NCI-H526 treated with DMSO at 0.1 percent for 48 hours (cell line): Measurements from ENCODE around the gene POR.

Experiments
- DNase-seq: peaks from one replicate; lab custom pipeline; 2025; lab: John Stamatoyannopoulos, UW

The POR gene

DNA sequence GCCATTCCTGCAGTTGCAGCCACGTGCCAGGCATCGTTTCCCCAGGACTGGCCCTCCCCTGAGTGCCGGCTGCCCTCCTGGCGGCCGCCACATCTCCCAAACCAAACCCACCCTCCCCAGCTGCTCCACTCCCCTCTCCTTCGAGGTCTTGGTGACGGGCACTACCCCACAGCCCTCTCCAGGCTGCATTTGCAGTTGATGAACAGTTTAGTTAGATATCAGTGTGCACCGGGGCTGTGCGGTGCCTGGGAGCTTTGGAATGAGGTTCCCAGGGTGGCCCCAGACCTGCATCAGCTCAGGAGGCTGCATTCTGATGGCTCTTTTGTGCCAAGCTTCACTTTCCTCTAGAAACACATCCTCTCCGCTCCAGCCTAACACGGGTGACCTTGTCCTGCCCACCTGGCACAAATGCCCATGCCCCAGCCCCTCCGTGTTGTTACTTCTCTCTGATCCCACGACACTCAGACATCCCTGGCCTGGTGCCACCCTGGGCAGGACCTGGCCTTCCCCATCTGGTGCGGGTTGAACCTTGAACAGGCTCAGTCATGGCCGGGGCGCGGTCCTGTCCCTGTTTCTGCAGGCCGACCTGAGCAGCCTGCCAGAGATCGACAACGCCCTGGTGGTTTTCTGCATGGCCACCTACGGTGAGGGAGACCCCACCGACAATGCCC, 64.9 kb downstream of the POR start:
- DNase-seq: no peak

DNA sequence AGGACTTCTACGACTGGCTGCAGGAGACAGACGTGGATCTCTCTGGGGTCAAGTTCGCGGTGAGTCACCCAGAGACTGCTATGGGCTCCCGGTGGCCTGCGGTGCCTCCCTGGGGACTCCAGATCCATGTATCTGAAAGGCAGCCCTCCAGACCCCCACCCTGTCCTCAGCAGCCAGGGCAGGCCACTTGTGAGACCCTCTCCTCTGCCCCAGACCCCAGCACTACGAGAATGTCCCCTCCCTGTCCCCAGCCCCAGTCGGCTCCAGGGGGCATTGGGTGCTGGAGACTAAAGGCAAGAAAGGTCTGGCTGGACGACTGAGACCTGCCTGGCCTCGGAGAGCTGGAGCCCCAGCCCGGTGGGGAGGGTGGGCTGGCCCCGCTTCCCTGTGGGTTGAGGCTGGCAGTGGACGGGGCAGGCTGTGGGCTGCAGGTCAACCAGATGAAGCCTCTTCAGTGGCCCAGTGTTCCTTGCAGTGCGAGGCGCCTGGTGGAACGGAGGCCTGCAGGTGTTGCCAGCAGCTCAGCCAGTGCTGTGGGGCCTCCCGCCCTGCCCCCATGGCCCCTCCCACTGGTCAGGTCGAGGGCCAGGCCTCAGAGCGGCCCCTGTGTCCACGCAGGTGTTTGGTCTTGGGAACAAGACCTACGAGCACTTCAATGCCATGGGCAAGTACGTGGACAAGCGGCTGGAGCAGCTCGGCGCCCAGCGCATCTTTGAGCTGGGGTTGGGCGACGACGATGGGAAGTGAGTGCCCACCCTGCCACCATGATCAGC, 65.7 kb downstream of the POR start:
- DNase-seq: no peak

DNA sequence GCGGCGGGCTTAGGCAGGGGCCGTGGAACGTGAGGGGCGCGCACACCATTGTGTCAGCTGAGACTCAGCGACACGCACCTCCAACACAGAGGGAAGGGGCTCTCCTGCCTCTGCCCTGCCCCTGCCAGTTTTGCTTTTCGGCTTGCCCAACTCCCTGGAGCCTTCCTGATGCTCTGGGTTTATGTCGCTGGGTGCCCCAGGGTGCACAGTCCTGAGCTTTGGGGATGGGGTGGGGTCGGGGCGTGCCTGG, 66.2 kb downstream of the POR start:
- no peak for DNase-seq

DNA sequence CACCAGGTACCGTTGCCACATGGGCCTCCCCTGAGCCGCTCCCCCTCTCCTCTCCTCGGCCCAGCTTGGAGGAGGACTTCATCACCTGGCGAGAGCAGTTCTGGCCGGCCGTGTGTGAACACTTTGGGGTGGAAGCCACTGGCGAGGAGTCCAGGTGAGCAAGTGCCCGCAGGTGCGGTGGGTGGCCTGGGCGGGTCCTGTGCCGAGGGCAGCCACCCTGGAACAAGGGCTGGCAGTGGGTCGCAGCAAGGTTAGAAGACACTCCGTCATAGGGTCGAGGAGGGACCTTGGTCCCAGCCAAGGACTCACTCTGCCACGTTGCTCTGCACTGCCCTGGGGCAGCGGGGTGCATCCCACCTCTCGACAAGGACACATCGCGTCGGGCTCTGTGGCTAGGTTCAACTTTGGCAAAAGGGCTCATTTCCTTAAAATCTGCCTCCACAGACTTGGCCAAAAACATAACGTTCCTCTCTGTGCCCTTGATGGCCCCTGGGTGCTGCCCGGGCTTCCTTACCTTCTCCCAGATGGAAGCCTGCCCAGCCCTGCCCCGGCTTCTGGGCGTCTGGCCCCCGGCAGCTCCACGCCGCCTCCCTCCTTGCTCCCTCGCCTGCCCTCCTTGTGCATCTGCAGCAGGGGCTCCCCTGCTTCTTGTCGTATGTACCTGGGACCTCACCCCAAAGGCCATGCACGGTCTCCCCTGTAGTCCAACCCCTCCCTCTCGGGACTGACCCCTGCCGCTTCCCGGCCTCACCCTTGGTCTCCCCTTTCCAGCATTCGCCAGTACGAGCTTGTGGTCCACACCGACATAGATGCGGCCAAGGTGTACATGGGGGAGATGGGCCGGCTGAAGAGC, 66.7 kb downstream of the POR start:
- no peak for DNase-seq

DNA sequence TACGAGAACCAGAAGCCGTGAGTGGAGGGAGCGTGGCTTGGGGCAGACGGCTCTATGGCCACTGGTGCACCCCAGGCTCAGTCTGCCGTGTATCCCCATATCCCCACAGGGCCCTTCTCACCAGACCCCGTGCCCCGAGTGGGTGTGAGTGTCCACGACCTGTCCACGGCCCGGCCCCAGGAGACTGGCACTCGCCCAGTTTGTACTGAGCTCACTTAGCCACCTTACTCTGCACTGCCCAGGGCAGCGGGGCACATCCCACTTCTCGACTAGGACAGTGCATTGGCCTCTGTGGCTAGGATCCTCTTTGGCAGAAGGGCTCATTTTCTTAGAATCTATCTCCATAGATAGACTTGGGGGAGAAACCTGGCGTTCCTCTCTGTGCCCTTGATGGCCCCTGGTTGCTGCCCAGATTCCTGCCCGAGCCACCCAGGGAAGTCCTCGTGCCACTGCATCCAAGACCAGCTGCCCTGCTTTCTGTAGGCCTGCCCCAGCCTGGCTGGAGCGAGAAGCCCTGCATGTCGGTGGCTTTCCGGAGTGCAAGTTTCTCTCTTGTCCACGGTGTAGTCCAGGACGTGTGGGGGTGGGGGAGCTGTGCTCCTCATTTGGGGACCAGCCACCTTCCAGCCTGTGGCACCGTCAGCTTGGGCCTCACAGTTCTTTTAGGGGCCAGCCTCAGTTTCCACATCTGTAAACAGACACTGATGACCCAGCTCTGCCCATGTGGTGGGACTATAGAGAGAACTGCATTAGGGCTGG, 67.5 kb downstream of the POR start:
- no peak for DNase-seq

DNA sequence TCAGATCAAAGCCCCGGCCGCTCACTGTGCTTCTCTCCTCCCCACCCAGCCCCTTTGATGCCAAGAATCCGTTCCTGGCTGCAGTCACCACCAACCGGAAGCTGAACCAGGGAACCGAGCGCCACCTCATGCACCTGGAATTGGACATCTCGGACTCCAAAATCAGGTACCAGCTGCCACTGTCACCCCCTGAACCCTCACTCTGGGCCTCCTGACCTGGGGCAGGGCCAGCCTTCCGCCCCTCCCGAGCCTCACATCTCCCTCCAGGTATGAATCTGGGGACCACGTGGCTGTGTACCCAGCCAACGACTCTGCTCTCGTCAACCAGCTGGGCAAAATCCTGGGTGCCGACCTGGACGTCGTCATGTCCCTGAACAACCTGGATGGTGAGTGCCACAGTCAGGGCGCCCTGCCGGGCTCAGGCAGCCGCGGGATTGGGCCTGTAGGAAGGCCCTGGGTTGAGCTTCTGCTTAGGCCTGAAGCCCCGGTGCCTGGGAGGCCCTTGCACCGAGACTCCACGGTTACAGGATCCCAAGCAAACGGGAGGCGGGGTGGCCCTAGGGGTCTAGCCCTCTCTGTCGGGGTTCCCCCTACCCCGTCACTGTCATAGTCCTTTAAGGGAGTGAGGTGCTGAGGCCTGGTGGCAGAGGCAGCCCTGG, 68.6 kb downstream of the POR start:
- DNase-seq: no peak

DNA sequence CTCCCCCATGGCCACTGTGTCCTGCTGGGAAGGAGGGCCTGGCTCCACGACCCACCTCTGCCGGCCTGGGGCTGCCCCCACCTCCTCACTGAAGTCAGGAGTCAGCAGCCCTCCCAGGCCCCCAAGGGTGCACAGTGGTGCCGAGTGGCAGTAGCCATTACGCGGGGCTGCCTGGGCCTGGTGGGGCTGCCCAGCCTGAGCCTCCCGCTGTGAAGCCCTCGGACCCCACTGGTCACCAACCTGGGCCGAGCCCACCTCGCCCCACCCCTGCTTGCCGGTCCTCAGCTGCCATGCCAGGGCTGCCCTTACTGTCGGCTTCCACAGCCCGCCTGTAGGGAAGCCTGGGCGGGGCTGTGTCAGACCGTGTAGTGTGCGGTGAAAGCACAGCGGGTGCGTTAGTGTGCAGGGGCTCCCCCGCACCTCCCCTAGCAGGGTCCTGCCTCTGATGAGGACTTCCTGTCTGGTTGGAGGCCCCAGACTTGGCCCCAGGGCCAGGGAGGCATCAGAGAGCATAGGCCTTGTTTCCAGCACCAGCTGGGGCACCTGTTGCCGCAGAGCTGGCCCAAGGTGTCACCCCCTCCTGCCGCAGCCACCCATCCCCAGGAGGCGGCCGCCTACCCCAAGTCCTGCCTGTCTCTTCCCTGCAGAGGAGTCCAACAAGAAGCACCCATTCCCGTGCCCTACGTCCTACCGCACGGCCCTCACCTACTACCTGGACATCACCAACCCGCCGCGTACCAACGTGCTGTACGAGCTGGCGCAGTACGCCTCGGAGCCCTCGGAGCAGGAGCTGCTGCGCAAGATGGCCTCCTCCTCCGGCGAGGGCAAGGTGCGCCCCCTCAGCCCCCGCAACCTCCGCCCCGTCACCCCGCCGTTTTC, 69.4 kb downstream of the POR start:
- DNase-seq: no peak

DNA sequence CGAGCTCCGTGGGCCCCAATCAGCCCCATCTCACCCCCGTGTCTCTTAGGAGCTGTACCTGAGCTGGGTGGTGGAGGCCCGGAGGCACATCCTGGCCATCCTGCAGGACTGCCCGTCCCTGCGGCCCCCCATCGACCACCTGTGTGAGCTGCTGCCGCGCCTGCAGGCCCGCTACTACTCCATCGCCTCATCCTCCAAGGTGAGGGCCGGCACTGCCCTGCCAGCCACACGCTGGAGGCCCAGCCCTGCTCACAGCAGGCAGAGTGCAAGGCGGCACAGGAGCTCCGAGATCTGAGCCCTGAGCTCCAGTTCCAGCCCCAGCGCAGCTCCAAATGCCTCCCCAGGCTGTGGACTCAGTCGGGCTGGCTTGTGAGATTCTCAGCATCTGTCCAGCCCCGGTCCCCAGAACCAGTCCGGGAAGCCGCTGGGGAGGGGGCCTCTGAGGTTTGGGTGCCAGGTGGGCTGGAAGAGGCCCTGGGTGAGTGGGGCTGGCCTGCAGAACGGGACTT, 70.1 kb downstream of the POR start:
- no peak for DNase-seq

DNA sequence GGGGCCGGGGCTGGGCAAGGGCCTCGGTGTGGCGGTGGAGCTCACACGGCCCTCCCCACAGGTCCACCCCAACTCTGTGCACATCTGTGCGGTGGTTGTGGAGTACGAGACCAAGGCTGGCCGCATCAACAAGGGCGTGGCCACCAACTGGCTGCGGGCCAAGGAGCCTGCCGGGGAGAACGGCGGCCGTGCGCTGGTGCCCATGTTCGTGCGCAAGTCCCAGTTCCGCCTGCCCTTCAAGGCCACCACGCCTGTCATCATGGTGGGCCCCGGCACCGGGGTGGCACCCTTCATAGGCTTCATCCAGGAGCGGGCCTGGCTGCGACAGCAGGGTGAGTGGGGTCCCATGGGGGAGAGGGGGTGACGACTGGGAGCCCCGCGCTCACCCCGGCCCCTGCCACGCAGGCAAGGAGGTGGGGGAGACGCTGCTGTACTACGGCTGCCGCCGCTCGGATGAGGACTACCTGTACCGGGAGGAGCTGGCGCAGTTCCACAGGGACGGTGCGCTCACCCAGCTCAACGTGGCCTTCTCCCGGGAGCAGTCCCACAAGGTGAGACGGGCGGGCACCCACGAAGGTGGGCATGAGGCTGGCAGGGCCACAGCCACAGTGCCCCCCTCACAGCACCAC, 70.7 kb downstream of the POR start:
- no peak for DNase-seq

DNA sequence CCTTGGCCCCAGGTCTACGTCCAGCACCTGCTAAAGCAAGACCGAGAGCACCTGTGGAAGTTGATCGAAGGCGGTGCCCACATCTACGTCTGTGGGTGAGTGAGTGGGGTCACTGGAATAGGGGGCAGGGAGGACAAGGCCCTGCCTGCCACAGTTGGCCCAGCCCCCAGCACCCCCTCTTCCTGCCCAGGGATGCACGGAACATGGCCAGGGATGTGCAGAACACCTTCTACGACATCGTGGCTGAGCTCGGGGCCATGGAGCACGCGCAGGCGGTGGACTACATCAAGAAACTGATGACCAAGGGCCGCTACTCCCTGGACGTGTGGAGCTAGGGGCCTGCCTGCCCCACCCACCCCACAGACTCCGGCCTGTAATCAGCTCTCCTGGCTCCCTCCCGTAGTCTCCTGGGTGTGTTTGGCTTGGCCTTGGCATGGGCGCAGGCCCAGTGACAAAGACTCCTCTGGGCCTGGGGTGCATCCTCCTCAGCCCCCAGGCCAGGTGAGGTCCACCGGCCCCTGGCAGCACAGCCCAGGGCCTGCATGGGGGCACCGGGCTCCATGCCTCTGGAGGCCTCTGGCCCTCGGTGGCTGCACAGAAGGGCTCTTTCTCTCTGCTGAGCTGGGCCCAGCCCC, 71.3 kb downstream of the POR start:
- no peak for DNase-seq

DNA sequence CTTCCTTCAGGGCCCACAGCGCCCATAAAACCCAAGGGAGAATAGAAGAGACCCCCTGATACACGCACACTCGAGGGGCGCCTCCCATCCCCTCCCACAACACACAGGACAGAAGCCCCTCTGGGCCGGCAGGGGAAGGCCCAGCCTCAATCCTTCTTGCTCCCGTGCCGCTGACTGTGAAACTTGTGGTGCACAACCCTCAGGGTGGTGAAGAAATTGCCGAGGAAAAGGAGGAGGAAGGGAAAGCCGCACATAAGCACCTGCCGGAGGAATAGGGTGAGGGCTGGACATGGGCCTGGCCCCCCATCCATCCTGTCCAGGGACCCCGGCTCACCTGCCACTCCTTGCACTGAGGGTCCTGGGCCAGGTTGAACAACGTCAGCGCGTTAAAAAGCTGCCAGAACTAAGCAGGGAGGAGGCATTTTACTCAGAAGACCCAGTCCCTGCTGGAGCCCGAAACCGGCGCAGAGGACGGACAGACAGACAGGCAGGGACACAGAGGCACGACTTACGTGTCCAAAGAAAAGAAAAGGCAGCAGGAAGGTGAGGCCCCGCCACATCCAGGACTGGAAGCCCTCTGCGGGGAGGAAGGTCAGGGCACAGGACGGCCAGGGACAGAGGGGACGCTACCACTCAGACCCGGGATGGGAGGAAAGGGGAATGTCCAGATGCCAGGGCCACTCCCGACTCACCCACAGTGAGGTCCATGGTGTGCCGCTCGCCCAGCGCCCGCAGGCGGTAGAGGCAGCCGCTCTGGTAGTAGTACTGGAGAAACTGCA, 72.3 kb downstream of the POR start:
- DNase-seq: no peak

DNA sequence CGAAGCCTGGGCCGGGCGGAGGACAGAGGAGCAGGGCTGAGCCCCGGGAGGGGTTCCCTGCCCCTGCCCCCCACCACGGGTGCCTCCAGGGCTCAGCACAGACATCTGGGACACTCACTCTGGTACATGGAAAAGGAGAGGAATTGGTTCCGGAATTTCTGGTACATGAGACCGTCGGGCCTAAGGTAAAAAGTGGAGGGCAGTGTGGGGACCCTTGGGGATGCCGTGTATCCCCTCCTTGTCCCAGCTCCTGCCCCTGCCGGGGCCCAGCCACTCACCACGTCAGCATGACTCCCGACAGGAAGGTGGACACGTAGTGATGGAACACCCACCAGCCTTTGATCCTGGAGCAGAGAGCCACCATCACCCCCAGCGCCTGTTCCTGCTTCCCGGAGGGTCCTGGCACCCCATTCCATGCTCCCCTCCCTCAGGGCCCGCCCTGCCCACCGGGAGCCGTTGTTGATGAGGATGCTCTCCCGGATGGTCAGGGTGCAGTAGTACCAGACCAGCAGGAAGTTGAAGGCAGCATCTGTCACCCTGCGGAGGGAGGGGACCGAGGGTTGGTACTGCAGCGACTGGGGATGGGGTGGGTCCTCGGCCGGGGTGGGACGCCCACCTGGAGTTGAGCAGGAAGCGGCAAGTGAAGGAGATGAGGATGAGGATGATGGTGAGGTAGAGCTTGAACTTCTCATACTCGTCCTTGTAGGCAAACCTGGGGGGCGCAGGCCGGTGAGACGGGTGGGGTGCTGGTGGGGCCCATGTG, 73.0 kb downstream of the POR start:
- DNase-seq: no peak

DNA sequence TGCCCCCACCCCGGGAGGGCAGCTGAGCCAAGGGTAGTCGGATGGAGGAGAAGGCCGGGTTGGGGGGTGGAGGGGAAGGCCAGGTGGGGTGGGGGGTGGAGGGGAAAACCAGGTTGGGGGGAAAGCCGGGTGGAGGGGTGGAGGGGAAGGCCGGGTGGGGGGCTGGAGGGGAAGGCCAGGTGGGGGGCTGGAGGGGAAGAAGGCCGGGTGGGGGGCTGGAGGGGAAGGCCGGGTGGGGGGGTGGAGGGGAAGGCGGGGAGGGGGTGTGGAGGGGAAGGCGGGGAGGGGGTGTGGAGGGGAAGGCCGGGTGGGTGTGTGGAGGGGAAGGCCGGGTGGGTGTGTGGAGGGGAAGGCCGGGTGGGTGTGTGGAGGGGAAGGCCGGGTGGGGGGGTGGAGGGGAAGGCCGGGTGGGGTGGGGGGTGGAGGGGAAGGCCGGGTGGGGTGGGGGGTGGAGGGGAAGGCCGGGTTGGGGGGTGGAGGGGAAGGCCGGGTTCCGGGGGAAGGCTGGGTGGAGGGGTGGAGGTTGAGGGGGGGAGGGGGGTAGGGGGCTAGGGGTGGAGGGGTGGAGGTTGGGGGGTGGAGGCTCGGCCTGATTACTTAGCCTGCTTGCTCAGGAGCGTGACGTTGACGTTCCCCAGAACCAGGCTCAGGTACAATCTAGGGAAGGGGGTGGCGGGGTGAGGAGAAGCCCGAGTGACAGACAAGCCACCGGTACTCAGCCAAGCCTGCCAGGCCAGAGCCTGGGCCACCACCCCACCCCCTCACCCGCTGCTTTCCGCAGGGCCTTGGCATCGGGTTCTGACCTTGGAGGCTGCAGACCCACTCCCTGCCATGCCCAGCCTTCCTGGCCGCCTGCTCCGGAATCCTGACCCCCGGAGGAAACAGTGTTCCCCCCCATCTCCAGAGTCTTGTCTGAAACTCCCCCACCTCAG, 73.9 kb downstream of the POR start:
- no peak for DNase-seq

DNA sequence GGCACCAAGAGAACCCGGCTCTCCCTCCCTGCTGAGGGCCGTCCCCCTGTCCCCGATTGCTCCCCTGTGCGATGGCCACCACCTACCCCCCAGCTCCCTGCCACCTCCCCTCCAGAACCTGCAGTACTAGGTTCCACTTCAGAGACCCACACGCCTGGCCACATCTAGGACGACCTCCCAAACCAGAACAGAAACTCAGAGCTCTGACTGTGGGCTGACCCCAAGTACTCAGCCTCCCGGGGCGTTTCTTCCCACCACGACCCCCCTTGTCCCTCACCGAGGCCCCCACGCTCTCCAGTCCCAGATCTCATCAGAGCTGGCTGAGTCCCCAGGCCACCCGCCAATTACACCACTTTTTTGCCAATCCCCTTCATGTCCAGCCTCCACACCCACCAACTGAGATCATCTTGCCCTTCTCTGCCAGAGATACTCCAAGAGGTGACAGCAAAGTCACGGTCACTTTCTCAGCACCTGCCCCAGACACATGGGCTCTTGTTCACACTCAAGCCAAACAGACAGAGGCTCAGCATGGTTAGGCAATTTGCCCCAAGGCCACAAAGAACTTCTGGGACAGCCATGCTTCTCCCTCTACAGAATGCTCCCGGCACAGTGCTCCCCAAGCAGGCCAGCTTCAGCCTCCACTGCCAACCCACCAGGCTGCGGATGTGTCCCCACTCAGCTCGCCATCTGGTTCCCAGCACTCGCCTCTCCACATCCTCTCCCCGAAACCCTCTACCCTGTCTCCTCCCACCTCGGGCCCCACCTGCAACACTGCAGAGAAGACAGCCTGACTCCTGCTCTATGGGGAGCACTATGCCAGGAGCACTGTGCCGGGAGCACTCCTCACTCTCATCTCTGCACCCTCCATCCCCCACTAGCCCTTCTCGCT, 74.8 kb downstream of the POR start:
- no peak for DNase-seq

DNA sequence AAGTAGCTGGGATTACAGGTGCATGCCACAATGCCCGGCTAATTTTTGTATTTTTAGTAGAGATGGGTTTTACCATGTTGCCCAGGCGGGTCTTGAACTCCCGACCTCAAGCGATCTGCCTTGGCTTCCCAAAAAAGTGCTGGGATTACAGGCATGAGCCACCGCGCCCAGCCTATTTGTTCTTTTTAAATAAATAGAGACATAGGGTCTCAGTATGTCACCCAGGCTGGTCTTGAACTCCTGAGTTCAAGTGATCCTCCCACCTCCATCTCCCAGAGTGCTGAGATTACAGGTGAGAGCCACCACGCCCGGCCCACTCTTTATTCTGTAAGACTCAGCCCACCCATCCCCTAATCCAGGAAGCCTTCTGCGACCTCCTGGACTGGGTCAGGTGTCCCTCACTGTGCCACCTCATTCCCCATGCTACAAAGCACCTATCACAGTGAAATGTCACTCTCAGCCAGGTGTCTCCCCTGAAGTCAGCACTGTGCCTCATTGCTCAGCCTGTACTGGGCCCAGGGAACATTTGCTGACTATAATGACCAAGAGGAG, 76.7 kb downstream of the POR start:
- no peak for DNase-seq
